K562 (cell line): ENCODE results near the gene SDC3. TPM values are rescaled to one million over a fixed set of nuclear protein-coding genes. Genes with fewer than 3 reads are reported as not detected.

ENCODE experiments used
- BRCA1 ChIP-seq, 2 experiments: fragments of 450-650 bp in 1 of 2; sonication (generic) in 1 of 2; formaldehyde crosslinking in 1 of 2; IDR thresholded peaks; 2 replicates each; pipeline versions ENCODE4 v1.5.0 to v1.6.1; 2017 to 2020; ENCODE audit warnings: mild to moderate bottlenecking in 1 of 2, missing genetic modification reagents in 1 of 2
- EP300 ChIP-seq: IDR thresholded peaks from 2 replicates; pipeline ENCODE4 v1.6.1; 2012; ENCODE audit warnings: low read length, improper control_type of control experiment
- ERF ChIP-seq: fragments of 450-650 bp; formaldehyde crosslinking; IDR thresholded peaks from 2 replicates; pipeline ENCODE4 v1.4.0; 2020; ENCODE audit warnings: mild to moderate bottlenecking, mixed read lengths
- LEF1 ChIP-seq: fragments of 450-650 bp; IDR thresholded peaks from 2 replicates; pipeline ENCODE4 v1.6.1; 2016; ENCODE audit warnings: mild to moderate bottlenecking
- MGA ChIP-seq: fragments of 450-650 bp; IDR thresholded peaks from 2 replicates; pipeline ENCODE4 v1.6.1; 2016; ENCODE audit warnings: mild to moderate bottlenecking, moderate library complexity
- NBN ChIP-seq: fragments of 450-650 bp; IDR thresholded peaks from 2 replicates; pipeline ENCODE4 v1.6.1; 2016; ENCODE audit warnings: low read depth, mild to moderate bottlenecking
- NR4A1 ChIP-seq, 2 experiments: fragments of 250-450 bp in 1 of 2; fragments of 450-650 bp in 1 of 2; sonication (Bioruptor Pico) in 1 of 2; IDR thresholded peaks; 2 replicates each; pipeline versions ENCODE4 v1.4.0 to v1.6.1; 2016 to 2020; ENCODE audit warnings: mild to moderate bottlenecking in 2 of 2, missing compliant biosample characterization in 1 of 2, missing genetic modification characterization in 1 of 2, moderate library complexity in 1 of 2
- POLR3A ChIP-seq: IDR thresholded peaks from 2 replicates; pipeline ENCODE4 v1.6.1; 2011; ENCODE audit warnings: borderline replicate concordance, mild to moderate bottlenecking, moderate library complexity; ENCODE audit not compliant: insufficient read length, insufficient read depth; ENCODE audit errors: extremely low read depth
- RB1 ChIP-seq: fragments of 450-650 bp; IDR thresholded peaks from 2 replicates; pipeline ENCODE4 v1.6.1; 2017; ENCODE audit warnings: low read depth, mild to moderate bottlenecking
- RNF2 ChIP-seq: sonication (generic); IDR thresholded peaks from 2 replicates; pipeline ENCODE4 v1.6.1; 2016
- SMARCA4 ChIP-seq: fragments of 450-650 bp; IDR thresholded peaks from 2 replicates; pipeline ENCODE4 v1.6.1; 2016
- TCF3 ChIP-seq: sonication (generic); formaldehyde crosslinking; IDR thresholded peaks from 2 replicates; pipeline ENCODE4 v1.4.0; 2020; ENCODE audit warnings: mild to moderate bottlenecking, missing genetic modification reagents
- ZNF354B ChIP-seq: fragments of 250-450 bp; sonication (Bioruptor Pico); IDR thresholded peaks from 2 replicates; pipeline ENCODE4 v1.4.0; 2020
- polyA plus RNA-seq, 8 experiments: library from polyadenylated mRNA; depleted of rRNA in 4 of 8; stranded (reverse) in 5 of 8; unstranded in 3 of 8; fragments of >200 nt; fragmentation: Nextera tagmentation in 2 of 8; fragmentation: Illumina TruSeq in 1 of 8; extraction: Ambion mirVana in 2 of 8; extraction: Trizol in 1 of 8; gene quantifications; 2 replicates each; pipeline versions ENCODE4 v1.2.1 to v1.2.3, GENCODE V29; 2011 to 2014; ENCODE audit warnings: inconsistent platforms in 1 of 8, missing spikeins in 1 of 8
- total RNA-seq, 7 experiments: library from RNA; depleted of rRNA in 6 of 7; stranded (reverse); fragments of >200 nt in 6 of 7; fragmentation: Illumina TruSeq in 2 of 7; extraction: Trizol in 2 of 7; gene quantifications; 2 replicates each; pipeline versions ENCODE4 v1.2.1 to v1.2.3, GENCODE V29; 2011 to 2021; ENCODE audit warnings: low replicate concordance in 1 of 7
- TF ChIP-seq, protein P1 (sequence below): fragments of 450-650 bp; formaldehyde crosslinking; IDR thresholded peaks from 2 replicates; pipeline ENCODE4 v1.4.0; 2022; ENCODE audit warnings: mild to moderate bottlenecking, moderate library complexity
- TF ChIP-seq, protein P2 (sequence below): sonication (generic); formaldehyde crosslinking; IDR thresholded peaks from 2 replicates; pipeline ENCODE4 v1.8.0; 2023; ENCODE audit warnings: mild to moderate bottlenecking, missing genetic modification reagents

Gene SDC3
- total and polyA plus RNA-seq, 9 of the 15 experiments (the other 6 are each of a cell fraction or from before 2014, with no cell fraction given): 0.38 to 44.1 (median 12.1) TPM

- TF ChIP-seq POLR3A (no peak), EP300 (peak; percentile 74), ERF (no peak), TCF3 (CRISPR knock-in tag) (no peak), BRCA1 (IDR thresholded peaks at IDR 0.05) (no peak), BRCA1 (CRISPR knock-in tag; IDR thresholded peaks at IDR 0.05) (no peak), SMARCA4 (peak; percentile 74), MGA (peak; percentile 55; the same call in 1 of the 2 replicates), ZNF354B (no peak), LEF1 (peak; percentile 13; the same call in 1 of the 2 replicates), RB1 (no peak), NR4A1 (CRISPR knock-in tag; IDR thresholded peaks at IDR 0.05) (no peak), NR4A1 (tag; IDR thresholded peaks at IDR 0.05) (peak; percentile 63), RNF2 (no peak; the same call in 1 of the 2 replicates), NBN (peak; percentile 45; the same call in 1 of the 2 replicates)
- TF ChIP-seq, protein P1, sequence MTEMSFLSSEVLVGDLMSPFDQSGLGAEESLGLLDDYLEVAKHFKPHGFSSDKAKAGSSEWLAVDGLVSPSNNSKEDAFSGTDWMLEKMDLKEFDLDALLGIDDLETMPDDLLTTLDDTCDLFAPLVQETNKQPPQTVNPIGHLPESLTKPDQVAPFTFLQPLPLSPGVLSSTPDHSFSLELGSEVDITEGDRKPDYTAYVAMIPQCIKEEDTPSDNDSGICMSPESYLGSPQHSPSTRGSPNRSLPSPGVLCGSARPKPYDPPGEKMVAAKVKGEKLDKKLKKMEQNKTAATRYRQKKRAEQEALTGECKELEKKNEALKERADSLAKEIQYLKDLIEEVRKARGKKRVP (CRISPR knock-in tag): peak; percentile 92
- TF ChIP-seq, protein P2, sequence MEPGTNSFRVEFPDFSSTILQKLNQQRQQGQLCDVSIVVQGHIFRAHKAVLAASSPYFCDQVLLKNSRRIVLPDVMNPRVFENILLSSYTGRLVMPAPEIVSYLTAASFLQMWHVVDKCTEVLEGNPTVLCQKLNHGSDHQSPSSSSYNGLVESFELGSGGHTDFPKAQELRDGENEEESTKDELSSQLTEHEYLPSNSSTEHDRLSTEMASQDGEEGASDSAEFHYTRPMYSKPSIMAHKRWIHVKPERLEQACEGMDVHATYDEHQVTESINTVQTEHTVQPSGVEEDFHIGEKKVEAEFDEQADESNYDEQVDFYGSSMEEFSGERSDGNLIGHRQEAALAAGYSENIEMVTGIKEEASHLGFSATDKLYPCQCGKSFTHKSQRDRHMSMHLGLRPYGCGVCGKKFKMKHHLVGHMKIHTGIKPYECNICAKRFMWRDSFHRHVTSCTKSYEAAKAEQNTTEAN (CRISPR knock-in tag): no peak
These were observed 12.5 kb downstream of the SDC3 start (continued) for GRCh38 chr1:30895944-30896660.
